Measurements from ENCODE around the gene FAM180B.

DNA sequence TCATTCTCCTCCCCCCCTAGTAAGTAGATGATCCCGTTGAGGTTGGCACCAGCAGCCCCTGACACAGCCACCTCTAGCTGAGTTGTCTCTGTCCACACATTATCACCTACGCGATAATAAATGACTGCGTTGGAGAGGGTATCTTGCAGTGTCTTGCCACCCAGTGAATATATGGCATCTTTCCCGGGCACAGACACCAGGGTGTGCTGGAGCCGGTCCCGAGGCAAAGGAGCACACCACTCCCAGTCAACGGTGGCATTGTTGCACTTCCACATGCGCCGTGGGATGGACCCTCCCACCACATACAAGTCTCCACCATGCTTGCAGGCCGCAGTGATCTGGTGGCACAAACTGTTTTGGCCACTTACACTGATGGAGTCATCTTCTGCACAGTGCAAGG lies 13.2 kb upstream of the FAM180B start:
- TF ChIP-seq, protein P1, sequence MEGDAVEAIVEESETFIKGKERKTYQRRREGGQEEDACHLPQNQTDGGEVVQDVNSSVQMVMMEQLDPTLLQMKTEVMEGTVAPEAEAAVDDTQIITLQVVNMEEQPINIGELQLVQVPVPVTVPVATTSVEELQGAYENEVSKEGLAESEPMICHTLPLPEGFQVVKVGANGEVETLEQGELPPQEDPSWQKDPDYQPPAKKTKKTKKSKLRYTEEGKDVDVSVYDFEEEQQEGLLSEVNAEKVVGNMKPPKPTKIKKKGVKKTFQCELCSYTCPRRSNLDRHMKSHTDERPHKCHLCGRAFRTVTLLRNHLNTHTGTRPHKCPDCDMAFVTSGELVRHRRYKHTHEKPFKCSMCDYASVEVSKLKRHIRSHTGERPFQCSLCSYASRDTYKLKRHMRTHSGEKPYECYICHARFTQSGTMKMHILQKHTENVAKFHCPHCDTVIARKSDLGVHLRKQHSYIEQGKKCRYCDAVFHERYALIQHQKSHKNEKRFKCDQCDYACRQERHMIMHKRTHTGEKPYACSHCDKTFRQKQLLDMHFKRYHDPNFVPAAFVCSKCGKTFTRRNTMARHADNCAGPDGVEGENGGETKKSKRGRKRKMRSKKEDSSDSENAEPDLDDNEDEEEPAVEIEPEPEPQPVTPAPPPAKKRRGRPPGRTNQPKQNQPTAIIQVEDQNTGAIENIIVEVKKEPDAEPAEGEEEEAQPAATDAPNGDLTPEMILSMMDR (IDR thresholded peaks at IDR 0.05; ENCODE audit: poor library complexity, severe bottlenecking), result no peak
- TF ChIP-seq MXI1 (conservative IDR thresholded peaks at IDR 0.05; ENCODE audit: poor library complexity, severe bottlenecking) (no peak), EP300 (conservative IDR thresholded peaks at IDR 0.05; ENCODE audit: poor library complexity, severe bottlenecking) (no peak)
- TF ChIP-seq, protein P2, sequence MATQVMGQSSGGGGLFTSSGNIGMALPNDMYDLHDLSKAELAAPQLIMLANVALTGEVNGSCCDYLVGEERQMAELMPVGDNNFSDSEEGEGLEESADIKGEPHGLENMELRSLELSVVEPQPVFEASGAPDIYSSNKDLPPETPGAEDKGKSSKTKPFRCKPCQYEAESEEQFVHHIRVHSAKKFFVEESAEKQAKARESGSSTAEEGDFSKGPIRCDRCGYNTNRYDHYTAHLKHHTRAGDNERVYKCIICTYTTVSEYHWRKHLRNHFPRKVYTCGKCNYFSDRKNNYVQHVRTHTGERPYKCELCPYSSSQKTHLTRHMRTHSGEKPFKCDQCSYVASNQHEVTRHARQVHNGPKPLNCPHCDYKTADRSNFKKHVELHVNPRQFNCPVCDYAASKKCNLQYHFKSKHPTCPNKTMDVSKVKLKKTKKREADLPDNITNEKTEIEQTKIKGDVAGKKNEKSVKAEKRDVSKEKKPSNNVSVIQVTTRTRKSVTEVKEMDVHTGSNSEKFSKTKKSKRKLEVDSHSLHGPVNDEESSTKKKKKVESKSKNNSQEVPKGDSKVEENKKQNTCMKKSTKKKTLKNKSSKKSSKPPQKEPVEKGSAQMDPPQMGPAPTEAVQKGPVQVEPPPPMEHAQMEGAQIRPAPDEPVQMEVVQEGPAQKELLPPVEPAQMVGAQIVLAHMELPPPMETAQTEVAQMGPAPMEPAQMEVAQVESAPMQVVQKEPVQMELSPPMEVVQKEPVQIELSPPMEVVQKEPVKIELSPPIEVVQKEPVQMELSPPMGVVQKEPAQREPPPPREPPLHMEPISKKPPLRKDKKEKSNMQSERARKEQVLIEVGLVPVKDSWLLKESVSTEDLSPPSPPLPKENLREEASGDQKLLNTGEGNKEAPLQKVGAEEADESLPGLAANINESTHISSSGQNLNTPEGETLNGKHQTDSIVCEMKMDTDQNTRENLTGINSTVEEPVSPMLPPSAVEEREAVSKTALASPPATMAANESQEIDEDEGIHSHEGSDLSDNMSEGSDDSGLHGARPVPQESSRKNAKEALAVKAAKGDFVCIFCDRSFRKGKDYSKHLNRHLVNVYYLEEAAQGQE (IDR thresholded peaks at IDR 0.05; ENCODE audit: borderline replicate concordance), result no peak
